Keratinocyte (primary cell): Measurements from ENCODE around the gene C12orf75. TPM values are rescaled to one million over a fixed set of nuclear protein-coding genes. Genes with fewer than 3 reads are reported as not detected.

Experiments
- DNase-seq: peaks from one replicate; pipeline ENCODE4 v3.0.0-alpha.2; 2011; ENCODE audit warnings: low read depth, missing footprints, low spot score
- FAIRE-seq: peaks from 2 replicates; lab custom pipeline; 2011; peaks lifted over from hg19 to GRCh38; lab: Jason Lieb, UNC
- H2AFZ ChIP-seq: 2 replicates; pipeline ENCODE4 v1.6.0; 2012; ENCODE audit warnings: low read length, control low read depth, inconsistent platforms; ENCODE audit not compliant: control insufficient read depth
- H3K27ac ChIP-seq: 2 replicates; pipeline ENCODE4 v1.5.1; 2011; ENCODE audit warnings: low read length; ENCODE audit not compliant: control insufficient read depth, insufficient read depth
- H3K27me3 ChIP-seq: 3 replicates; pipeline ENCODE4 v1.6.0; 2011; ENCODE audit warnings: low read length; ENCODE audit not compliant: control insufficient read depth, insufficient read depth; ENCODE audit errors: extremely low read depth
- H3K36me3 ChIP-seq, 2 experiments: 2 replicates in 1 of 2; 3 replicates in 1 of 2; pipeline ENCODE4 v1.5.1; 2011; ENCODE audit warnings: low read length in 2 of 2, mild to moderate bottlenecking in 1 of 2; ENCODE audit not compliant: control insufficient read depth in 2 of 2, insufficient read depth in 2 of 2; ENCODE audit errors: extremely low read depth in 1 of 2
- H3K4me1 ChIP-seq: 3 replicates; pipeline ENCODE4 v1.5.1; 2011; ENCODE audit warnings: low read length; ENCODE audit not compliant: control insufficient read depth, insufficient read depth; ENCODE audit errors: extremely low read depth
- H3K4me2 ChIP-seq: 3 replicates; pipeline ENCODE4 v1.6.0; 2011; ENCODE audit warnings: low read depth, low read length; ENCODE audit not compliant: control insufficient read depth, insufficient read depth; ENCODE audit errors: extremely low read depth
- H3K4me3 ChIP-seq, 3 experiments: fragments of 200-600 bp in 1 of 3; sonication (generic) in 1 of 3; 2 replicates in 2 of 3; 3 replicates in 1 of 3; pipeline ENCODE4 v1.5.1; 2011 to 2016; ENCODE audit warnings: low read length in 3 of 3, mild to moderate bottlenecking in 3 of 3, control low read depth in 2 of 3, inconsistent platforms in 1 of 3, low read depth in 1 of 3, mixed read lengths in 1 of 3, mixed run types in 1 of 3, moderate library complexity in 1 of 3; ENCODE audit not compliant: control insufficient read depth in 2 of 3, insufficient read depth in 2 of 3; ENCODE audit errors: extremely low read depth in 1 of 3
- H3K79me2 ChIP-seq: 2 replicates; pipeline ENCODE4 v1.6.0; 2012; ENCODE audit warnings: low read length; ENCODE audit not compliant: control insufficient read depth, insufficient read depth
- H3K9ac ChIP-seq: 3 replicates; pipeline ENCODE4 v1.6.0; 2011; ENCODE audit warnings: low read length; ENCODE audit not compliant: control insufficient read depth, insufficient read depth; ENCODE audit errors: extremely low read depth
- H3K9me1 ChIP-seq: 3 replicates; pipeline ENCODE4 v1.6.0; 2011; ENCODE audit warnings: low read length; ENCODE audit not compliant: control insufficient read depth, insufficient read depth; ENCODE audit errors: extremely low read depth
- H3K9me3 ChIP-seq: 2 replicates; pipeline ENCODE4 v1.5.1; 2012; ENCODE audit warnings: low read depth, low read length; ENCODE audit not compliant: control insufficient read depth
- H4K20me1 ChIP-seq: 3 replicates; pipeline ENCODE4 v1.6.0; 2011; ENCODE audit warnings: low read length; ENCODE audit not compliant: control insufficient read depth, insufficient read depth; ENCODE audit errors: extremely low read depth
- CTCF ChIP-seq, 3 experiments: IDR thresholded peaks in 1 of 3; conservative IDR thresholded peaks in 1 of 3; optimal IDR thresholded peaks in 1 of 3; 2 replicates in 2 of 3; 3 replicates in 1 of 3; pipeline versions ENCODE3 to v1.5.1; 2011; ENCODE audit warnings: low read length in 3 of 3, mild to moderate bottlenecking in 3 of 3, moderate library complexity in 2 of 3, control low read depth in 1 of 3, inconsistent platforms in 1 of 3; ENCODE audit not compliant: insufficient read depth in 2 of 3; ENCODE audit errors: extremely low read depth in 1 of 3
- EZH2 ChIP-seq: IDR thresholded peaks from one replicate; pipeline ENCODE4 v1.6.1; 2012; ENCODE audit warnings: inconsistent platforms, mild to moderate bottlenecking, low read length, moderate library complexity
- dilution Hi-C: fragments of 300-500 bp; cut with MboI; formaldehyde crosslinking; loops from one replicate; pipeline ENCODE4 v1.7.0; 2020; ENCODE audit warnings: low sequenced_read_pairs; ENCODE audit not compliant: extremely low pct_ligation_motif_present
- polyA plus RNA-seq, 5 experiments: library from polyadenylated mRNA; depleted of rRNA in 3 of 5; stranded (reverse) in 3 of 5; stranded (forward) in 1 of 5; unstranded in 1 of 5; fragments of >200 nt; gene quantifications; 1 replicate in 1 of 5; 2 replicates in 3 of 5; 3 replicates in 1 of 5; pipeline versions ENCODE4 v1.2.1 to v1.2.3, GENCODE V29; 2011 to 2012; ENCODE audit warnings: missing spikeins in 2 of 5, low read depth in 1 of 5, low replicate concordance in 1 of 5

Gene C12orf75
- polyA plus RNA-seq, 1 donor (not counting 4 experiments of a cell fraction or from before 2014, with no cell fraction given), result 160 TPM

- Histone ChIP-seq H2AFZ (no peak overlapping the region), H3K27ac (no peak overlapping the region), H3K9ac (no peak overlapping the region), H3K4me1 (peaks cover 5% of the 10 kb centered on the region), H3K79me2 (no peaks in the 10 kb centered on the region), H3K4me3 (no peak overlapping the region), H4K20me1 (no peaks in the 10 kb centered on the region), H3K9me1 (no peaks in the 10 kb centered on the region), H3K4me2 (no peak overlapping the region), H3K27me3 (no peaks in the 10 kb centered on the region), H3K36me3 (no peaks in the 10 kb centered on the region), H3K9me3 (no peaks in the 10 kb centered on the region)
- dilution Hi-C loops, result no loop called here
- FAIRE-seq (no peak), DNase-seq (no peak)
- TF ChIP-seq EZH2 (no peak), CTCF (optimal IDR thresholded peaks at IDR 0.05 in 1 of 3, IDR thresholded peaks at IDR 0.05 in 1 of 3, conservative IDR thresholded peaks at IDR 0.05 in 1 of 3; ENCODE audit: extremely low read depth in 1 of 3, insufficient read depth in 2 of 3, low read length in 3 of 3) (no peak)
Measured at GRCh38 chr12:105406497-105406896, 76.0 kb downstream of the C12orf75 start.

GRCh38 chr12:105409279-105409678 lies 78.8 kb downstream of the C12orf75 start:
- Histone ChIP-seq H3K27ac (no peak overlapping the region), H3K4me1 (peaks cover 5% of the 10 kb centered on the region), H3K9me3 (no peaks in the 10 kb centered on the region), H2AFZ (no peak overlapping the region), H3K4me2 (no peak overlapping the region), H3K36me3 (no peaks in the 10 kb centered on the region), H3K9ac (no peak overlapping the region), H4K20me1 (no peaks in the 10 kb centered on the region), H3K27me3 (no peaks in the 10 kb centered on the region), H3K9me1 (no peaks in the 10 kb centered on the region), H3K4me3 (no peak overlapping the region), H3K79me2 (no peaks in the 10 kb centered on the region)
- TF ChIP-seq EZH2 (no peak), CTCF (optimal IDR thresholded peaks at IDR 0.05 in 1 of 3, IDR thresholded peaks at IDR 0.05 in 1 of 3, conservative IDR thresholded peaks at IDR 0.05 in 1 of 3; ENCODE audit: extremely low read depth in 1 of 3, insufficient read depth in 2 of 3, low read length in 3 of 3) (no peak)
- DNase-seq (no peak), FAIRE-seq (no peak)
- dilution Hi-C loops, result no loop called here
